Cerebellar nuclear complex (tissue), 1 donor: ENCODE results near the gene GFM2.
"Not testable (repeated sequence)": the region's sequence is repeated elsewhere in the genome, so short reads cannot be mapped to it uniquely, and the experiment has no call there.

Experiments used
- DNase-seq, 2 experiments: peaks; one replicate each; lab custom pipeline; 2025; lab: John Stamatoyannopoulos, UW

GFM2 gene

DNA sequence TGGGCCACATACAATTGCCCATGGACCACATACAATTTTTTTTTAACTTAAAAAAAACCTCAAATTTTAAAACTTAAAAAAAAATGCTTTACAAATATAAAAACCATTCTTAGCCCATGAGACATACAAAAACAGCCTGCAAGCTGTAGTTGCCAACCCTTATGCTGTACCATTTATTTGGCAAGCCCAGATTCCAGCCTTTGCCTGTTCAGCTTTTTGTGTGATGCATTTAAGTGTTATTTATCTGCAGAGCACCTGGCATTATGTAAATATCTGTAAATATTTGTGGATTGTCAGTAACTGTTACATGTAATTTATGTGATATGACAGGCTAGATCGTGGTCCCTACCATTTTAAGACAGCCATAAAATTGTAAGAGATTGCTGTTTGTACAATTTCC, 49.3 kb downstream of the GFM2 start:
- no peak for DNase-seq

DNA sequence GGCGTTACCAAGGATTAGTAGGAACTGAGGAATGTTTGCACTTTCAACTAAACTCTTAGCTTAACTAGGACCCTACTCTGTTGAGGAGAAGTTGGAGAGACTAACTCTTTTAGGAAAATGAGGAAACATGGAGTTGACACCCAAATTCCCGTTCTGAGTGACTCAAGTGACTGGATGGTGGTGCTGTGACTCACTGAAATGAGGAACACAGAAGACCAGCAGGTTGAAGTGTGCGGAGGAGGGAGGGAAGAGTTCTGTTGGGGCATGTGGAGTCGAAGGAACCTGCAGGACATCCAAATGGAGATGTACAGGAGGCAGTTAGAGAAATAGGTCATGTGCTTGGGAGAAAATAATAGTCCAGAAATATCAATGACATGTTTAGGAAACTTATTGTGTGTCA, 73.7 kb downstream of the GFM2 start:
- DNase-seq = no peak

DNA sequence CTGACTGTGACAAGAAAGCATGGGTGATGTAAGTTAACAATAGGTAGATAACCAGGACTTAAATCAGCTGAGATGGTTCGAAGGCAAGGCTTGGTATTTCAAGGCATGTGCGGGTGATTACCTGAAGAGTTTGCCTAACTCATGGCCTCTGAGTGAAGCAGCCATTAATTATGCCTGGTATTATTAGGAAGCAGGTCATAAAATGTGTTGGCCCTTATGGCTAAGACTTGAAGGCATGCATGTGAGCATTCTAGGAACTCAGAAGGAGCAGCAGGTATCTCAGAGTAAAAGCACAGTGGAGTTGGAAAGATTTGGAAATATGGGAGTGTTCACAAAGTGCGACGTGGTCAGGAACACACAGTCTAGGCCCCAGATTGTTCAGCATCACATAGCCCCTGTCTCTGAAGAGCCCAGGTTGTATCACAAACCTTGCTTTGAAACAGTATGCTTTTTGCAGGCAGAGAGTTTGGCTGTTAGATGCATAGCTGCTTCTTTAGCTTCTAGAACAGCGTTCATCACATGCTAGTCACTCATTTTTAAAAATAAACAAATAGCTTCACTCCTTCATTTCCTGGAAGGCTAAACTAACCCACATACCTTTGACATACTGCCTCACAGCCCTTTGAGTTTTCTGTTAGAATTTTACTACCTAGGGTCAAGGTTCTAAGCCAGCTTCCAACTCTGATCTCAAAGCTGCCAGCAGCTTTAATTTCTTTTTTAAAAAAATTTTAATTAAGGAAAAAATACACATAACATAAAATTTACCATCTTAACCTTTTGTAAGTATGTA, 79.8 kb downstream of the GFM2 start:
- no peak for DNase-seq

DNA sequence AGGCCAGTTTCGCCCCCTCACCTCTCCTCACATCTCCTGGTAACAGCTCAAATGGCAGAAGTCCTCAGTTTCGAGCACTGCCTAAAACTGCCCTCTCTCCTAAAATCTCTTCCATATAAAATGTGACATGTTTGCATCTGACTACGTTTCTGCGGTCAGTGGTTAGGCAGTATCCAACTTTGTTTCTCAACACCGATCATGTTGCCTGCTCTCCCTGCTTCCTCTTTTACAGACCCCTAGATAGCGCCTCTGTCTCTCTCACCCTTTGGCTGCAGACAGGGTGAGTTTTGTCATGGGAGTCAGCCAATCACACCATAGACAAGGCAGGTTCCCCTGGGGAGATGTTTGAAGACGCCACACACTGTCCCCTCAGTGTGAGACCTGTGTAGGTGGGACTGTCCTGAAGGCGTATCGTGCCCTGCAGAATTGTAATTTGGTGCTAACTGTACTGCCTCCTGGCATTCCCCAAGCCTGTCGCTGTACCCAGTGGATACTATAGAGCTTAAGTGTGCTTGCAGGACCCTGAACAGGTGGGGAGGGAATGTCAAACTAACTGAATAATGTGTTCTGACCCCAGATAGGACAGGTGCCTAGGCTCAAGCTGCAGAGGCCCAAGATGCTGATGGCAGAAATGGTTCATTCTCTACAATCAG, 80.8 kb downstream of the GFM2 start:
- no peak for DNase-seq

DNA sequence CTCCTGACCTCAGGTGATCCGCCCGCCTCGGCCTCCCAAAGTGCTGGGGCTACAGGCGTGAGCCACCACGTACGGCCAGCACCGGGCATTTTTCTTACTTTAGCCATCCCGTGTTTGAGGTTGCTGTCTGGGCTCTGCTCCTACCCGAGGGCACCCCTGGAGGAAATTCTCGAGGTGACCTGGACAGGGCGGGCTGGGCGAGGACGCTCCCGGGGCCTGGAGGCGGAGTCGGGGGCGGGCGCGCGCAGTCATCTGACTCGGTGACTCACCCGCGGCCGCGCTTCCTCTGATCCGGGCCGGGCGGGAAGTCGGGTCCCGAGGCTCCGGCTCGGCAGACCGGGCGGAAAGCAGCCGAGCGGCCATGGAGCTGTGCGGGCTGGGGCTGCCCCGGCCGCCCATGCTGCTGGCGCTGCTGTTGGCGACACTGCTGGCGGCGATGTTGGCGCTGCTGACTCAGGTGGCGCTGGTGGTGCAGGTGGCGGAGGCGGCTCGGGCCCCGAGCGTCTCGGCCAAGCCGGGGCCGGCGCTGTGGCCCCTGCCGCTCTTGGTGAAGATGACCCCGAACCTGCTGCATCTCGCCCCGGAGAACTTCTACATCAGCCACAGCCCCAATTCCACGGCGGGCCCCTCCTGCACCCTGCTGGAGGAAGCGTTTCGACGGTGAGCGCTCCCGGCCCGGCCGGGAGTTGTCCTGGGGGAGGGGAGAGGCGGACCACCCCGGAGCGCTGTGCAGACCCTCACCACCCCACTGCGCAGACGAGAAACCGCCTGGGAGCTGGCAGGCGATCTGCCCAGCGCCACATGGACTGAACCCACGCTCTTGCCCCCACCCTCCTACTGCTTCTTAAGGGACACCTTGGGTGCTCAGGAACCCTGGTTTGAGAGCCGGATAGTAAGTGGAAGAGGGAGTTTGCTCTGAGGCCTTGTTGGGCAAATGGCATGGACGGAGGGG, 81.7 kb downstream of the GFM2 start, which contains the start of gene HEXB:
Gene HEXB, plus strand, starts transcription at position 334 of the 952 bp plus-strand sequence. Its CDS starts 28 bp downstream, at position 362.
- DNase-seq = peak in 1 of 2 experiments; percentile 31

DNA sequence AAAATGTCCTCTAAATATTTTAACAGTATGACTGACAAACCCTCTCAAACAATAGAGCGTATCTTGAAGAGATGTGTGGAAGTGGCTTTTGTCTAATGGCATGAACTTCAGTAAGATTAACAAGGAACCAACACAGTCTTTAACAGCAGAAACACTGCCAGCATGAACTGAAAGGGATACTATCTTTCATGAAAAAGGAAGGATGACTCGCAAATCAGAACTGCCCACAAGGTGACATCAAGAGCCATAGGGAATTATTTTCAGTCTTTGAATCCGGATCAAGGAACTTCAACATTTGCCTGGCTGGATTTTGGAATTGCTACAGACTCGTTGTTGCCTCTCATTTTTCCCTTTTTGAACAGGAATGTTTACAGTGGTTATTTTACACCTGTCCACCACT, 87.0 kb downstream of the GFM2 start:
- DNase-seq = no peak

DNA sequence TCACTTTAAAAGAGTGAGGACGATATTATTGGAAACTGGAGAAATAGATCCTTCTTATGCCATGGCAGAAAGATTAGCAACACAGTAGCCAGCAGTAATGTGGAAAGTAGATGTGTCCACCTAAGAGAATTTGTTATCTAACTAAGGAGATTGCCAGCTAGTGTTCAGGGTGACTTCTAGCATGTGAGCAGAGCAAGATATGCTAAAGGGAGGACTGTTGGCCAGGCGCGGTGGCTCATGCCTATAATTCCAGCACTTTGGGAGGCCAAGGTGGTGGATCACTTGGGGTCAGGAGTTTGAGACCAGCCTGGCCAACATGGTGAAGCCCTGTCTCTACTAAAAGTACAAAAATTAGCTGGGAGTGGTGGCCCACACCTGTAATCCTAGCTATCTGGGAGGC, 87.6 kb downstream of the GFM2 start:
- DNase-seq = not testable (repeated sequence)

DNA sequence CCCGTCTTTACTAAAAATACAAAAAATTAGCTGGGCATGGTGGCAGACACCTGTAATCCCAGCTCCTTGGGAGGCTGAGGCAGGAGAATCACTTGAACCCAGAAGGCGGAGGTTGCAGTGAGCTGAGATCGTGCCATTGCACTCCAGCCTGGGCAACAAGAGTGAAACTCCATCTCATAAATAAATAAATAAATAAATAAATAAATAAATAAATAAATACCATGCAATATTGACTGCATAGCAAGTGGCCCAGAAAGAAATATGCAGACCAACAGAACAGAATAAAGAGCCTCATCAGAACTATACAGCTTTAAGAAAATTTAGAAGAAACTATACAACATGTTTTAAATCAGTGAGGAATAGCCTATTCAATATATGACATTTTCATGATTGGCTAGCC, 88.8 kb downstream of the GFM2 start:
- DNase-seq = not testable (repeated sequence)

DNA sequence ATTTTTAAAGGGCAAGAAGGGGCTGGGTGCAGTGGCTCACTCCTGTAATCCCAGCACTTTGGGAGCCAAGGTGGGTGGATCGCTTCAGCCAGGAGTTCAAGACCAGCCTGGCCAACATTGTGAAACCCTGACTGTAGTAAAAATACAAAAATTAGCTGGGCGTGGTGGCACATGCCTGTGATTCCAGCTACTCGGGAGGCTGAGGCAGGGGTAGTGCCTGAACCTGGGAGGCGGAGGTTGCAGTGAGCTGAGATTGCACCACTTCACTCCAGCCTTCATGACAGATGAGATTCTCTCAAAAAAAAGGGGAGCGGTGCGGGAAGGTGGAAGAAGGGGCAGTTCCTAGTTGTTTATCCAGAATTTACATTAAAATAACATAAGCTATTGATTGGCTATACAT, 90.5 kb downstream of the GFM2 start:
- DNase-seq = not testable (repeated sequence)

DNA sequence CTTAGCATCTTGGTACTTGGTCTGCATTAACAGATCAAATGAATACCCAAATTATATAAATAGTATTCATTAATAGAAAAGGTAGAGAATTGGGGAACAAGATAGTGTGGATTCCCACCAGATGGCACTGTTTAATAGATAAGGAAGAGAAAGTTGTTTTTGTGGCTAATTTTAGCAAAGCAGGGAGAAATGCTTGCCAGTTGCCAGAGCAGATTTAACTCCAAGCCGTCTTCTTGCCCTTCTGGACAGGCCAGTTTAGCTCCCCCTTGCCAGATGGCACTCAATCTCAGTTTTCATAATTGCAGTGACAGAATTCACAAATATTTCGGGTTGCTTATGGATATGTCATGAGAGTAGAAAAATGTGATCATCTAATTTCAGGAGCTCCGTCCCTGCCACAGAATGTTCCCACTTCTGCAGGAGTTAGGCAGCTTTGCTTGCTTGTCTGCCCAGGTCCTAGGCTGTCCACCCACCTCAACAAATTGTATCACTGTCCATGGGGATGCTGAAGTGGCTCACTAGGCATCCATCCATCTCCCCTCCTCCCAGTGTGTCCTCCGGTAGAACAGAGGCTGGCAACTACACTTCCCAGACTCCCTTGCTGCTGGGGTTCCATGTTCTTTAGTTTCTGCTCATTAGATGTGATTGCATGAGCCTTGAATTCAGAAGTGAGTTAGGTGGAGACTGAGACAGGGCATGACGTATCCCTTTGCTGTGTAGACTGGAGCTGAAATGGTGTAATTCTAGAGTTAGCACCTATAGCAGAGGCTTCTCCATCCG, 93.7 kb downstream of the GFM2 start:
- peak; percentile 32 to 88 for DNase-seq

DNA sequence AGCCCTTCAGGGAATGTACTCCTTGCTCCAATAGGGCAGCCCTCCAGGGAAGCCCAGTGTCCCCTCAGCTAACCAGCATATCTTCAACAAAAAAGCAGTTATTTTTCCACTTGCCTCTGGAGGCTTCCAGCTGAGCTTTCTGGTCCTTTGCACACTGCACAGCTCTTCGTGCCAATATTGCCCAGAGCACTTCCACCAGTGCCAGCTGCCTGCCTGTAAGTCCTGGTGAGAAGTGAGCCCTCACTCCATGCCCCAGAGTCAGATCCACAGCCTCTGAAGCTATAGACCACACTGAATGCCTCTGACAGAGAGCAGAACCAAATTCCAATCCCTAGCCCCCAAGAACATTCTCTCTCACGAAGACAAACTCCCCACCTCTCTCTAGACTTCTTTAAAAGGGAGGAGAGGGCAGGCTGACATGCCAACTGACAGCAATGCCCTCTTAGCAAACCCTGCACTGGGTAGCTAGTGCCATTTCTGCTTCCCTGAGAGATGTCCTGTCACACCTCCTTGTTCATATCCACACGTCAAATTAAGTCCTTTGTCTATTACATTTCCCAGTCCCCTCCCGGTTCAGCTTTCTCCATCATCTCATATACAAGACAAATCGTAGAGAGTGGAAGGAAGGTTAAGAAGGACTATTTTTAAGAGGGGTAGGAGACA, 94.6 kb downstream of the GFM2 start:
- no peak for DNase-seq
